LNCaP clone FGC (cell line): Measurements from ENCODE around the gene COL18A1.

Experiments used
- DNase-seq: peaks from one replicate; pipeline ENCODE4 v3.0.0-alpha.2; 2011; ENCODE audit warnings: low read depth
- H3K4me3 ChIP-seq: 2 replicates; pipeline ENCODE4 v1.5.1; 2011; ENCODE audit warnings: mild to moderate bottlenecking, low read depth, low read length, control low read depth
- TF ChIP-seq, protein P1 (sequence below): IDR thresholded peaks from 2 replicates; pipeline ENCODE4 v1.5.1; 2012; ENCODE audit warnings: mild to moderate bottlenecking; ENCODE audit not compliant: control insufficient read depth, insufficient read depth; ENCODE audit errors: extremely low read depth

The COL18A1 gene

DNA sequence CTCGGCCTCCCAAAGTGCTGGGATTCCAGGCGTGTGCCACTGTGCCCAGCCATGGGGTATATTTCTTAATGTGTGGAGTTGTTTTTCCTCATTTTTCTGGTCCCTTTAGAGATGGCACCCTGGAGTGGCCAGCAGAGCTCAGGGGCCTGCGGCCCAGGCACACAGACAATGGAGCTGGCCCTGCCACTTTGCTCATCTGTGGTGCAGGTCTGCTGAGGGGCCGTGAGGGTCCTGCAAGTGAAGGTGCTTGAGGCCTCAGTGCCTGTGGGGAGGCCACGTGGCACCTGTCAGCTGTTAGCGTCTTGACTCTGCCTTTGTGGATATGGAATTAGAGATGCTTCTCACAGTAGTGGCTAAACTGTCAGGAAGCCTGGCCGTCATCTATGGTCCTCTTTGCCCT, 7.5 kb downstream of the COL18A1 start:
- no peak overlapping the region for H3K4me3 ChIP-seq
- TF ChIP-seq, protein P1, sequence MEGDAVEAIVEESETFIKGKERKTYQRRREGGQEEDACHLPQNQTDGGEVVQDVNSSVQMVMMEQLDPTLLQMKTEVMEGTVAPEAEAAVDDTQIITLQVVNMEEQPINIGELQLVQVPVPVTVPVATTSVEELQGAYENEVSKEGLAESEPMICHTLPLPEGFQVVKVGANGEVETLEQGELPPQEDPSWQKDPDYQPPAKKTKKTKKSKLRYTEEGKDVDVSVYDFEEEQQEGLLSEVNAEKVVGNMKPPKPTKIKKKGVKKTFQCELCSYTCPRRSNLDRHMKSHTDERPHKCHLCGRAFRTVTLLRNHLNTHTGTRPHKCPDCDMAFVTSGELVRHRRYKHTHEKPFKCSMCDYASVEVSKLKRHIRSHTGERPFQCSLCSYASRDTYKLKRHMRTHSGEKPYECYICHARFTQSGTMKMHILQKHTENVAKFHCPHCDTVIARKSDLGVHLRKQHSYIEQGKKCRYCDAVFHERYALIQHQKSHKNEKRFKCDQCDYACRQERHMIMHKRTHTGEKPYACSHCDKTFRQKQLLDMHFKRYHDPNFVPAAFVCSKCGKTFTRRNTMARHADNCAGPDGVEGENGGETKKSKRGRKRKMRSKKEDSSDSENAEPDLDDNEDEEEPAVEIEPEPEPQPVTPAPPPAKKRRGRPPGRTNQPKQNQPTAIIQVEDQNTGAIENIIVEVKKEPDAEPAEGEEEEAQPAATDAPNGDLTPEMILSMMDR, result no peak
- no peak for DNase-seq

DNA sequence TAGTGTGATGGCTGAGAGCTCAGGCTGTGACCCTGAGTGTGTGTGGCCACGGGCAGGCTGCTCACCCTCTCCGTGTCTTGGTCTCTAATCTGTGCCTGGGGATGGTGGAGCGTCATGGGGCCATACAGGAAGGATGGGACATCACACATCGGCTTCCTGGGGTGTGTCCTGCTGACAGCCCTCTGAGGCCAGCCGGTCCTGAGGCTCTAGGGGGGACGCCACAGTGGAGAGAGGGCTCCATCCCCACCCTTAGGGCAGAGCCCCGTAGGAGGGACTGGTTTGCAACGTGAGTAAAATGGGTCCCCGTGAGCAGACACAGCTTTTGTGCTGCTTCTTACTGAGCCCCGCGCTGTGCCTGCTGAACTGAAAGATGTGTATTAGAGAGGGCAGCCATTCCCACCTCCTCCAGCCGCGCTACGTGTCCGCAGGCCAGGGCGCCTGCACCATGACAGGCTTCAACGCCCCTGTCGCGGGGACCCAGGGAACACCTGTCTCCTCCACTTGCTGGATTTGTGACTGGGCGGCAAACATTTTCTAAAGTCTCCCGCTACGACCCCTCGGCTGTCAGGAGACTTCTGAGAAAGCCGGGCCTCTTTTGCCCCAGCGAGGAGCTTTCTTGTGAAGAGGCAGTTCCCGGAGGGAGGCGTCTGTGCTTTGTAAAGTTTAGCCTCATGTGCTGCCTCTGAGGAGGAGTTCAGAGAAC, 8.1 kb downstream of the COL18A1 start:
- no peak overlapping the region for H3K4me3 ChIP-seq
- TF ChIP-seq, protein P1, result no peak
- no peak for DNase-seq

DNA sequence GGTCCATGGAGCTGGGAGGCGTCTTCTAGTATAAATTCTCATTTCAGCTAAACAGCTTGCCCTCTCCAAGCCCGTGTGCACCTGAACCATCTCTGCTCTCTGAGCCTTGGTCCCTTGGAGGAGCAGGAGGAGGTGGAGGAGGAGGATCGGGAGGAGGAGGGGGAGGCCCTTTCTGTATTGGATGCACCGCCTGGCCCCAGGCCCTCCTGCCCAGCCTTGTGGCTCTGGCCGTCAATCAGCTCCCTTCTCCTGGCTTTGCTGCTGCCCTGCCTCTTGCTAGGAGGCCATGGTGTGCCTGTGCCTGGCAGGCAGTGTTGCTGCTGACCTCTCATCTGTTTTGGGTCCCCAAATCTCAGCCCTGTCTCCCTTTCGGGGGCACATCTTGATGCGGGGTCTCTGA, 9.0 kb downstream of the COL18A1 start:
- TF ChIP-seq, protein P1, result no peak
- DNase-seq, result no peak
- H3K4me3 ChIP-seq, result no peak overlapping the region

DNA sequence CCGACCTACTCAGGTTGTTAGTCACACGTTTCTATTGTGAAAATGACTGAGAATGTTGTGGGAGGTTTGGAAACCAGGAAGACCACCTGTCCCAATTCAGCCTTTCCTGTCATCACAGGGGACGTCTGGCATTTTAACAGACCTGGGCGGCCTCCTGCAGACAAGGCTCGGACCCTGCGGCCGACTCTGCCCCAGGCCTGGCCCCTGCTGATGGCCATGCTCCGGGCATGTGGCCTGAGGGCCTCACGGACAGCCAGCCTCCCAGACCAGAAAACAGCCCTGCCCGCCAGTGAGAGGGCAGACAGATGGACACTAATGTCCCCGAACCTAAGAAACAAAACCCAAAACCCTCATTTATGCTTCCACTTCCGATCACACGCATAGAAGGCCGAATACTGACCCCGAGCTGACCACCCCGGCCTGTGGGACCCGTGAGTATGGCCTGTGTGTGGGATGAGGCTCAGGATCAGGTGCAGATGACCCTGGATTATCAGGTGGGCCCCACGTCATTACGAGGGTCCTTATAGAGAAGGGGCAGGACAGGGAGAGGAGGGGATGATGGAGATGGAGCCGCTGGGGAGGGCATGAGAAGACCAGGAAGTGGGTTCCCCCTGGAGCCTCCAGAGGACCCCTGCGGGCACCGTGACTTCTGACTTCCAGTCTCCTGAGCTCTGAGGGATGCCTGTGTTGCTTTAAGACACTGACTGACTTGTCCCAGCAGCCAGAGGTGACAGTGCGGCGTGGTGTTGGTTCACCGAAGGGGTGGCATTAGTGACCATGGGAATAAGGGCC, 9.6 kb downstream of the COL18A1 start:
- H3K4me3 ChIP-seq, result no peak overlapping the region
- no peak for DNase-seq
- TF ChIP-seq, protein P1, result no peak

DNA sequence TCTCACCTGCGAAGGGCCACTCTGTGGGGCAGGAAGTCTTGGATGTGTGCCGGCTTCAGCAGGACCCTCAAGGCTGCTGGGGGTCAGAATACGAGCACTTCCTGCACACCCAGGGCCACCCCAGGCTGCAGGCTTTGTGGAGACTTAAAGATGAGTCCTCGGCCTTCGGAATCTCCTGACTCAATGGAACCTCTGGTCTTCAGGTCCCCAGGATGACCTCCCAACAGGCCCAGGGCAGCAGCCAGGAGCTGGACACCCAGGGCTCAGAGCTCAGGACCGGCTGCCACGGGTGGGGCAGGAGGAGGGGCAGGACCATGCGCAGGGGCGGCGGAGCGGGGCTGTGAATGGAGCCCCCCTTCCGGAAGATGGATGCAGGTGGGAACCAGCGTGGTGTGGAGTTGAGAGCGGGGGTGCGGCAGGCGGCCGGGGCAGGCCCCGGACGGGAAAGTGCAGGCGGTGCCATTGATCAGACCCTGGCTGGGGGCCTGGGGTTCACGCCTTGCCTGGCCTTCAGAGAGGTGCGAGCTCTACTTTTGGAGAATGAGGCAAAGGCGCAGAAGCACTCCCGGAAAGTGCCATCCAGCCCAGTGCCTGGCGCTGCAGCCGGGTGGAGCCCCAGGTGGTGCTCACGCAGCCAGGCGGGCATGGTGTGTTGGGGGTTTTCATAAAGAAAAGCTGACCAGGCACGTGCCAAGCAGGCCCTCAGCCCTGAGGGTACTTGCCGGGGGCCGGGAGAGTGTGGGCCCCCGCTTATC, 10.4 kb downstream of the COL18A1 start:
- TF ChIP-seq, protein P1, result no peak
- H3K4me3 ChIP-seq, result no peak overlapping the region
- no peak for DNase-seq

DNA sequence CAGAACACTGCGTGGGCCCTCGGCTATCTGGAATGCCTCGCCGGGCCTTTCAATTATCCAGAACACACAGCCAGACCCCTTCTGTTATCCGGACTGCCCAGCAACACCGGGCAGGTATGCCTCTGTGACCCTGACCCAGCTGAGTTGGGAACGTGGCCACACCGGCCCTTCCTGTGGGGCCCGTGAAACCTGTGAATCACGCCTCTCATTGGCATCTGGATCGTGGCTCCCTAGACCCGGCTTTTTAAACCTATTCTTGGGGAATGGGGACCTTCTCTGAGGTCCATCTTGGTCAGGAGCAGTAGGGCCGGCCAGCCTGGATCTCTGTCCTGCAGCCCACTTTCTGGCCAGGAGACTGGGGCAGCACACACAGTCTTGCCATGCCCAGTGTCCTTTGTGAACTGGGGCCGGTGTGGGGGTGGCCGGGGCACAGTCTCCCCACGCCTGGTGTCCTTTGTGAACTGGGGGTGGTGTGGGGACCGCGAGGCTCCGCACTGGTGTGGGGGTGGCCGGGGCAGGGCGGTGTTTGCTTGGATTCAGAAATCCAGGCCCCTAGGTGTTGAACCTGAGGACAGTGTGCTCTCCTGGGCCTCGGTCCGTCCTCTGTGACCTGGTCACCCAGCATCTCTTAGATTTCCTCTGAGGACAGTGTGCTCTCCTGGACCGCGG, 11.1 kb downstream of the COL18A1 start:
- H3K4me3 ChIP-seq, result no peak overlapping the region
- DNase-seq, result no peak
- TF ChIP-seq, protein P1, result no peak
